Adrenal gland (tissue), 12 donors: ENCODE results near the gene PERM1. TPM values are rescaled to one million over a fixed set of nuclear protein-coding genes. Genes with fewer than 3 reads are reported as not detected.

Experiments
- DNase-seq, 7 donors: peaks; one replicate each; pipeline ENCODE4 v3.0.0-alpha.2; 2019 to 2020
- H3K27ac ChIP-seq, 5 donors: fragments of 200-600 bp; sonication (generic) in 4 of 5; 1 replicate in 3 of 5; 2 replicates in 2 of 5; pipeline versions ENCODE4 v1.5.1 to v1.8.0; 2016 to 2020; ENCODE audit warnings: mild to moderate bottlenecking in 1 of 5
- H3K27me3 ChIP-seq: fragments of 200-600 bp; 2 replicates; pipeline ENCODE4 v1.8.0; 2021
- H3K36me3 ChIP-seq, 2 donors: fragments of 200-600 bp; replicated peaks in 1 of 2; 1 replicate in 1 of 2; 2 replicates in 1 of 2; pipeline versions ENCODE4 v1.5.1 to v1.8.0; 2018 to 2022
- H3K4me1 ChIP-seq, 2 donors: fragments of 200-600 bp; replicated peaks in 1 of 2; 1 replicate in 1 of 2; 2 replicates in 1 of 2; pipeline versions ENCODE4 v1.5.1 to v1.8.0; 2018 to 2021
- H3K4me3 ChIP-seq, 4 donors: fragments of 200-600 bp; sonication (generic) in 3 of 4; one replicate each; pipeline ENCODE4 v1.5.1; 2016 to 2018
- H3K9me3 ChIP-seq, 3 donors: fragments of 200-600 bp; sonication (generic) in 1 of 3; replicated peaks in 1 of 3; 1 replicate in 2 of 3; 2 replicates in 1 of 3; pipeline versions ENCODE4 v1.5.1 to v1.8.0; 2016 to 2021
- POLR2A ChIP-seq, 2 donors: fragments of 450-650 bp; IDR thresholded peaks; one replicate each; pipeline ENCODE4 v1.6.1; 2017; ENCODE audit warnings: antibody characterized with exemption in 2 of 2, mild to moderate bottlenecking in 2 of 2, moderate library complexity in 1 of 2
- WGBS, 4 donors: extraction: QIAGEN DNeasy Blood & Tissue Kit in 2 of 4; methylation state at CpG; one replicate each; pipeline versions ENCODE4 v1.1.5 to v1.1.7; 2013 to 2017; 5-methylcytosine and 5-hydroxymethylcytosine counted together
- intact Hi-C, 2 donors: fragments of 100-400 bp; cut with DNase I; formaldehyde crosslinking; loops; one replicate each; pipeline versions ENCODE4 v1.14.1 to v1.15.0; 2022 to 2023
- polyA plus RNA-seq, 3 donors: library from polyadenylated mRNA; stranded (reverse); fragments of 200-250 nt in 2 of 3; fragments of 350-450 nt in 1 of 3; fragmentation: Illumina TruSeq in 1 of 3; extraction: RNeasy Lipid Tissue Mini Kit (QIAGEN cat#74804) in 1 of 3; gene quantifications; one replicate each; pipeline ENCODE4 v1.2.3, GENCODE V29; 2013 to 2014
- total RNA-seq, 9 donors: library from RNA; depleted of rRNA in 4 of 9; stranded (reverse); fragments of >200 nt in 4 of 9; fragments of 120-200 nt in 1 of 9; fragmentation: NEBNext Ultra II Directional in 1 of 9; extraction: Animal tissue kit (Norgen Biotek cat#: 25700) in 1 of 9; gene quantifications; one replicate each; pipeline versions ENCODE4 v1.1.0 to v1.2.4, GENCODE V29; 2013 to 2023
- TF ChIP-seq, protein P1 (sequence below), 6 experiments: fragments of 450-650 bp in 4 of 6; fragments of 200-600 bp in 2 of 6; sonication (generic) in 1 of 6; IDR thresholded peaks; 1 replicate in 5 of 6; 2 replicates in 1 of 6; pipeline versions ENCODE4 v1.5.1 to v1.8.0; 2016 to 2021; ENCODE audit warnings: antibody characterized with exemption in 6 of 6, mild to moderate bottlenecking in 2 of 6, moderate library complexity in 1 of 6
- donor health status: healthy with polysubstance abuse.
- donor health status: Bipolar disorder and iron deficiency.
- donor health status: DM: yes; HTN: yes; CAD: no.
- donor health status: DM: no; HTN: no; CAD: no.
- donor health status: DM: no; HTN: no; CAD: no.
- donor health status: DM: yes; HTN: yes; CAD: no.

Gene PERM1
- total and polyA plus RNA-seq, 12 donors = 0.13 to 0.88 (median 0.25) TPM; not detected in 5

DNA sequence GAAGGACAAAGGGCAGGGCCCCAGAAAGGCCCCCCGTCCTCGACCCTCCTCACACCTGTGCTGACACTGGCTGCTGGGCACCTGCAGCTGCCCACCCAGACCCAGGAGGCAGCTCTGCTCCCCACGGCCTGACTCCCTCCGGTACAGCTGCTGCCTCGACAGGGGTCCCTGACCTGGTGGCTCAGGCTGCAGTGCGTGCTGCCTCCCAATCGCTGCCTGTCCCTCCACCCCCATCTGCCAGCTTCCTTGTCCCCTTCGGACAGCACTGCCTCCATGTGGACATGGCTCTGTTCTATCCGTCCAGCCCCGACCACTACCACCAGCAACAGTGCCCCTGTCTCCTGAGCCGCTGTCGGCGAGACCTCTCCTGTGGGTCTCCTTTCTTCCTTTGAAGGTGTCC is 27.0 kb downstream of the PERM1 start:
- WGBS, 4 donors = 79 to 92% (median 91%) methylated on average over 9 to 13 of the region's 13 CpGs
- intact Hi-C loops = no loop called here

DNA sequence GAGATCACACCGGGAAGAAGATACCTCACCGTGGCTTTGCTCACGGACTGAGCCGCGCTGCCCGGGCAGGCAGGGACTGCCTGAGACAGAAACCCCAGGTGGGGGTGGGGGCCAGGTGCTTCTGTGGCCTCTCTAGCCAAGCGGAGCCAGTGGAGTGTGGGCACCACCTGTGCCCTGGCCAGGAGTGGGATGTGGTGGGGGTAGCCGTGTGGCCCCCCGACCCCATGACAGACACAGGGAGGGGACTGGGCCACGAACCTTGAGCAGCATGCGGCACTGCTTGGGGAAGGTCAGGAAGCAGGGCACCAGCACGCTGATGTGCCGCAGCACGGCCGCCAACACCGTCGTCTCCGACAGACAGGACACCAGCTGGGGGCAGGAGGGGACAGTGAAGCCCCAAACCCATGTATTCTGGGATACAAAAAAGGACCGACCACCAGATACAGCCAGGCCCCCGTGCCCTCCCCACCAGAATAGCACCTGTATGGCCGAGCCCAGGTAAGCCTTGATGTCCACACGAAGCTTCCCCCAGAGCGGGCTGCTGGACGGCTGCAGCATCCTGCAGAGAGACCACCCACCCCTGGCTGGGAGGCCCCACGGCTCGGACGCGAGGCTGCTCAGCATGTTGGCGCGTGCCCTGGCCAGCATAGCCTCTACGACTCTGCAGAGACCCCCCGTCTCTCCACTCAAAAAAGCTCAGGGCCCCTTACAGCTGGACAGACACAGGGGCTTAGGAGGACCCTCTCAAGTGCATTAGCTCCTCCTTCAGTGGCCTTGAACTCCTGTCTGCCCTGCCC is 28.2 kb downstream of the PERM1 start:
- peaks cover 0 to 80% of the 10 kb centered on the region in 2 donors for H3K36me3 ChIP-seq
- no peak overlapping the region for H3K4me3 ChIP-seq
- no peaks in the 10 kb centered on the region for H3K27me3 ChIP-seq
- no peak for TF ChIP-seq POLR2A (IDR thresholded peaks at IDR 0.05)
- TF ChIP-seq, protein P1, sequence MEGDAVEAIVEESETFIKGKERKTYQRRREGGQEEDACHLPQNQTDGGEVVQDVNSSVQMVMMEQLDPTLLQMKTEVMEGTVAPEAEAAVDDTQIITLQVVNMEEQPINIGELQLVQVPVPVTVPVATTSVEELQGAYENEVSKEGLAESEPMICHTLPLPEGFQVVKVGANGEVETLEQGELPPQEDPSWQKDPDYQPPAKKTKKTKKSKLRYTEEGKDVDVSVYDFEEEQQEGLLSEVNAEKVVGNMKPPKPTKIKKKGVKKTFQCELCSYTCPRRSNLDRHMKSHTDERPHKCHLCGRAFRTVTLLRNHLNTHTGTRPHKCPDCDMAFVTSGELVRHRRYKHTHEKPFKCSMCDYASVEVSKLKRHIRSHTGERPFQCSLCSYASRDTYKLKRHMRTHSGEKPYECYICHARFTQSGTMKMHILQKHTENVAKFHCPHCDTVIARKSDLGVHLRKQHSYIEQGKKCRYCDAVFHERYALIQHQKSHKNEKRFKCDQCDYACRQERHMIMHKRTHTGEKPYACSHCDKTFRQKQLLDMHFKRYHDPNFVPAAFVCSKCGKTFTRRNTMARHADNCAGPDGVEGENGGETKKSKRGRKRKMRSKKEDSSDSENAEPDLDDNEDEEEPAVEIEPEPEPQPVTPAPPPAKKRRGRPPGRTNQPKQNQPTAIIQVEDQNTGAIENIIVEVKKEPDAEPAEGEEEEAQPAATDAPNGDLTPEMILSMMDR (IDR thresholded peaks at IDR 0.05) = no peak
- no peaks in the 10 kb centered on the region for H3K9me3 ChIP-seq
- DNase-seq = no peak
- intact Hi-C loops = no loop called here
- H3K27ac ChIP-seq = no peak overlapping the region
- 87 to 91% (median 89%) methylated on average over 8 to 32 of the region's 32 CpGs for WGBS, 4 donors
- peaks cover 8 to 15% of the 10 kb centered on the region in 2 donors for H3K4me1 ChIP-seq

More for the DNA sequence above, 27.0 kb downstream of the PERM1 start:
- Histone ChIP-seq H3K9me3 (no peaks in the 10 kb centered on the region), H3K36me3 (peaks cover 0 to 69% of the 10 kb centered on the region in 2 donors), H3K27ac (no peak overlapping the region), H3K4me1 (peaks cover 14 to 20% of the 10 kb centered on the region in 2 donors), H3K4me3 (no peak overlapping the region), H3K27me3 (no peaks in the 10 kb centered on the region)
- TF ChIP-seq, protein P1 (IDR thresholded peaks at IDR 0.05) = no peak
- TF ChIP-seq POLR2A (IDR thresholded peaks at IDR 0.05) = no peak
- no peak for DNase-seq

DNA sequence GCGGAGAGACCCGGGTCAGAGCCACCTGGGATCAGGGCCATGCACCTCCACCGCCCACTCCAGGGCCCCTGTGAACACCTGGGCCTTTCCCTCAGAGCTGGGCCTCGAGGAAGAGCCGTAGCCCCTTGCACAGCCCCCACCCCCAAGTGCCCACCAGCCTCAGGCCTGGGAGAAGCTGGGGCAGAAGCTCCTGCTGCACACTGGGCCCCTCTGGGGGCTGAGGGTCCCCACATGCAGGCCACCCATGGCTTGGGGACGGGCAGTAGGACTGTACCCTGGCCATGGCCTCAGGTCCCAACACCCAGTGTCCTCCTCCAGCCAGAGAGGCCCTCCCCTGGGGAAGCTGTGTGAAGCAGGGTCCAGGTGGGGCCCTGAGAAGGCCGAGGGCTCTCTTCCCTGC is 29.3 kb downstream of the PERM1 start:
- intact Hi-C loops = no loop called here
- Histone ChIP-seq H3K27ac (no peak overlapping the region), H3K4me3 (no peak overlapping the region), H3K36me3 (peaks cover 0 to 91% of the 10 kb centered on the region in 2 donors), H3K4me1 (peaks cover 0 to 4% of the 10 kb centered on the region in 2 donors), H3K27me3 (no peaks in the 10 kb centered on the region), H3K9me3 (no peaks in the 10 kb centered on the region)
- TF ChIP-seq, protein P1 (IDR thresholded peaks at IDR 0.05) = no peak
- no peak for TF ChIP-seq POLR2A (IDR thresholded peaks at IDR 0.05)
- DNase-seq = no peak
- 92 to 100% (median 94%) methylated on average over 3 to 7 of the region's 7 CpGs for WGBS, 4 donors

DNA sequence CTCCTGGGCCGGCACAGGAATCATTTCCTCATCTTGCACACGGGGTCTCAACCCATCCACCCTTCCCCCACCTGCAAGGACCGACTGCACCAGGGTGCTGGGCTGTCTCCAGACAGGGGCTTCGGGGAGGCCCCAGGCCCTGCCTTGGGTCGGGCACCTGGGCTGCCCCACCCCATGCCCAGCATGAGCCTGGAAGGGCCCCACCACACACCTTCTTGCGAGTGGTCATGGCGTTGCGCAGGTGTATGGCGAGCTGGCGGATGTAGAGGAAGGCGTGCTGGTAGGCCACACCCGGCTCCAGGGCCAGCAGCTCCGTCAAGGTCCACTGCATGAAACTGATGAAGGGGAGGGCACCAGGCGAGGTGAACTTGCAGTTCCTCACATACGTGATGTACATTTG is 29.7 kb downstream of the PERM1 start:
- peaks cover 0 to under 1% of the 10 kb centered on the region in 2 donors for H3K4me1 ChIP-seq
- WGBS, 4 donors = 90 to 97% (median 96%) methylated on average over 11 to 15 of the region's 15 CpGs
- H3K27me3 ChIP-seq = no peaks in the 10 kb centered on the region
- DNase-seq = no peak
- intact Hi-C loops = no loop called here
- no peaks in the 10 kb centered on the region for H3K9me3 ChIP-seq
- peaks cover 0 to 95% of the 10 kb centered on the region in 2 donors for H3K36me3 ChIP-seq
- TF ChIP-seq, protein P1 (IDR thresholded peaks at IDR 0.05) = no peak
- no peak for TF ChIP-seq POLR2A (IDR thresholded peaks at IDR 0.05)
- H3K27ac ChIP-seq = no peak overlapping the region
- H3K4me3 ChIP-seq = no peak overlapping the region
